ENCODE measurements around the gene FNDC1. TPM values are rescaled to one million over a fixed set of nuclear protein-coding genes. Genes with fewer than 3 reads are reported as not detected.
"Not testable (repeated sequence)": the region's sequence is repeated elsewhere in the genome, so short reads cannot be mapped to it uniquely, and the experiment has no call there.

The FNDC1 gene
- total RNA-seq, 1 donor from 2014 or later, result not detected

- DNase-seq (ENCODE audit: low read depth in 2 of 2), result no peak
Measured at GRCh38 chr6:159255434-159255951, 86.3 kb downstream of the FNDC1 start.

GRCh38 chr6:159256128-159256527, 86.9 kb downstream of the FNDC1 start:
- no peak for DNase-seq (ENCODE audit: low read depth in 2 of 2)

GRCh38 chr6:159257846-159258245, 88.6 kb downstream of the FNDC1 start:
- DNase-seq (ENCODE audit: low read depth in 2 of 2), result no peak

- DNase-seq (ENCODE audit: low read depth in 2 of 2), result no peak
Measured at GRCh38 chr6:159259441-159260125, 90.4 kb downstream of the FNDC1 start.

- DNase-seq (ENCODE audit: low read depth in 2 of 2), result no peak
Measured at GRCh38 chr6:159260208-159260607, 91.0 kb downstream of the FNDC1 start.

GRCh38 chr6:159261995-159262394, 92.8 kb downstream of the FNDC1 start:
- no peak for DNase-seq (ENCODE audit: low read depth in 2 of 2)

GRCh38 chr6:159262586-159262985, 93.4 kb downstream of the FNDC1 start:
- DNase-seq (ENCODE audit: low read depth in 2 of 2), result no peak

- no peak for DNase-seq (ENCODE audit: low read depth in 2 of 2)
Measured at GRCh38 chr6:159267165-159267564, 98.0 kb downstream of the FNDC1 start.

- DNase-seq (ENCODE audit: low read depth in 2 of 2), result no peak
Measured at GRCh38 chr6:159268511-159268910, 99.3 kb downstream of the FNDC1 start.

- DNase-seq (ENCODE audit: low read depth in 2 of 2), result no peak
Measured at GRCh38 chr6:159271257-159271656, 102.1 kb downstream of the FNDC1 start.

- no peak for DNase-seq (ENCODE audit: low read depth in 2 of 2)
Measured at GRCh38 chr6:159278626-159279025, 109.4 kb downstream of the FNDC1 start.

GRCh38 chr6:159279790-159280277, 110.6 kb downstream of the FNDC1 start:
- DNase-seq (ENCODE audit: low read depth in 2 of 2), result peak in 1 of 2 donors; percentile 8

- no peak for DNase-seq (ENCODE audit: low read depth in 2 of 2)
Measured at GRCh38 chr6:159282421-159282820, 113.2 kb downstream of the FNDC1 start.

- not testable (repeated sequence) for DNase-seq (ENCODE audit: low read depth in 2 of 2)
Measured at GRCh38 chr6:159284661-159285060, 115.5 kb downstream of the FNDC1 start.

- no peak for DNase-seq (ENCODE audit: low read depth in 2 of 2)
Measured at GRCh38 chr6:159298840-159299239, 129.6 kb downstream of the FNDC1 start.

- DNase-seq (ENCODE audit: low read depth in 2 of 2), result no peak
Measured at GRCh38 chr6:159299566-159299965, 130.4 kb downstream of the FNDC1 start.

GRCh38 chr6:159301277-159301676, 132.1 kb downstream of the FNDC1 start:
- no peak for DNase-seq (ENCODE audit: low read depth in 2 of 2)

- no peak for DNase-seq (ENCODE audit: low read depth in 2 of 2)
Measured at GRCh38 chr6:159301810-159302593, 132.8 kb downstream of the FNDC1 start.

GRCh38 chr6:159302594-159302992, 133.4 kb downstream of the FNDC1 start:
- DNase-seq (ENCODE audit: low read depth in 2 of 2), result no peak

GRCh38 chr6:159303159-159303558, 134.0 kb downstream of the FNDC1 start:
- DNase-seq (ENCODE audit: low read depth in 2 of 2), result no peak

- DNase-seq (ENCODE audit: low read depth in 2 of 2), result no peak
Measured at GRCh38 chr6:159303784-159304183, 134.6 kb downstream of the FNDC1 start.

GRCh38 chr6:159304641-159305040, 135.4 kb downstream of the FNDC1 start:
- DNase-seq (ENCODE audit: low read depth in 2 of 2), result no peak

GRCh38 chr6:159305159-159305558, 136.0 kb downstream of the FNDC1 start:
- no peak for DNase-seq (ENCODE audit: low read depth in 2 of 2)
